Adrenal gland (tissue), 5 donors: Measurements from ENCODE around the gene ELOB.

Source experiments
- CTCF ChIP-seq, 6 experiments: fragments of 450-650 bp in 4 of 6; fragments of 200-600 bp in 2 of 6; sonication (generic) in 1 of 6; IDR thresholded peaks; 1 replicate in 5 of 6; 2 replicates in 1 of 6; pipeline versions ENCODE4 v1.5.1 to v1.8.0; 2016 to 2021; ENCODE audit warnings: antibody characterized with exemption in 6 of 6, mild to moderate bottlenecking in 2 of 6, moderate library complexity in 1 of 6
- POLR2A ChIP-seq, 2 donors: fragments of 450-650 bp; IDR thresholded peaks; one replicate each; pipeline ENCODE4 v1.6.1; 2017; ENCODE audit warnings: antibody characterized with exemption in 2 of 2, mild to moderate bottlenecking in 2 of 2, moderate library complexity in 1 of 2
- donor health status: DM: no; HTN: no; CAD: no.

GRCh38 chr16:2749476-2749875 lies 27.6 kb downstream of the ELOB start:
- no peak for TF ChIP-seq CTCF (IDR thresholded peaks at IDR 0.05)
- no peak for TF ChIP-seq POLR2A (IDR thresholded peaks at IDR 0.05)
